Measurements from ENCODE around the gene PNKP.

The PNKP gene

DNA sequence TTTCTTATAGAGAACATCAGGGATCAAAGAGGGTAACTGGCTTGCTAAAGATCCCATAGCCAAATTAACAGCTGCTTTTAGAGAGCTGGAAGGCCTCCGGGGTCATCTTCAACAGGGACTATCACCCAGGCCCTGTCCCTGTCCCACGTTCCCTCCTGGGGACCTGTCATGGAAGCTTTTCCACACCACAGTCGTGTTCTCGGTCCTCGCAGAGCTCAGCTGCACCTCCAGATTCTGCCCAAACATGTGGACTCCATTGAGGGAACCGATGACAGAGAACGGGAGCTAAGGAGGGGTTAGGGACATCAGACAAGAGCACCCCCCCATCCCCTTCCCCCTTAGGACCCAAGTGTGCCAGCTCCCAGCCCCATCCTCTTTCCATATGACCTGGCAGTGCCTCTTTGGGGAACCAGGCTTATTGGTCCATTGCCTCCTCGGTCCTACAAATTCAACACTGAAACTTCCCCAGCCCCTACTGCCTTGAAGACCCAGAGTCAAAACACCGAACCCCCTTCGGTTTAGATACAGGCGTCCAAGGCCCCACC, 54.9 kb downstream of the PNKP start:
- in situ Hi-C loops (cut with HindIII; ENCODE audit: low pct_ligation_motif_present, low pct_unique_long_range_greater_than_20kb, low sequenced_read_pairs), result no loop called here

DNA sequence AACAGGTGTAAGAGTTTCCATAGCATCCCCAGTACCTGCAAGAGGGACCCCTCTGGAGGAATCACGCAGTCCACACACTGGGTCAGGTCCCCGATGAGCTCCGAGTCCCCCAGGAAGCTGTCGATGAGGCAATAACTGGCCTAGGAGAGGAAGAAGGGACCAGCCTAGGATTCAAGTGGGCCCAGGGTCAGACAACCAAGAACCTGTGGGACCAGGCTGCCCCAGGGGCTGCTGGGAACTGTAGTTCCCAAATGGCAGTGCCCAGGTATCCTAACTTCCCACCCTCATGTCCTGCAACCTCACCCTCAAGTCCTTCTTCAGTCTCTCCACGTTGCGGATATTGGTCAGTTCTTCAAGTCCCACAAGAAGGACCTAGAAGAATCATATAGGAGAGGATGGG, 56.0 kb downstream of the PNKP start:
- in situ Hi-C loops (cut with HindIII; ENCODE audit: low pct_ligation_motif_present, low pct_unique_long_range_greater_than_20kb, low sequenced_read_pairs), result no loop called here
- DNase-seq, result no peak

More for the DNA sequence above, 54.9 kb downstream of the PNKP start:
- no peak for DNase-seq
